T-helper 1 cell (primary cell): ENCODE measurements around the gene HPN.
A peak's percentile ranks its signal among the peaks of the same experiment; 100 is the strongest.
"Not testable (repeated sequence)": the region's sequence is repeated elsewhere in the genome, so short reads cannot be mapped to it uniquely, and the experiment has no call there.

Experiments
- DNase-seq, 5 donors: peaks; one replicate each; pipeline ENCODE4 v3.0.0-alpha.2; 2012 to 2020

Gene HPN

GRCh38 chr19:35088131-35088913 lies 46.8 kb downstream of the HPN start:
- DNase-seq: no peak

GRCh38 chr19:35089554-35089953 lies 48.0 kb downstream of the HPN start:
- DNase-seq: no peak

- no peak for DNase-seq
These were observed 48.6 kb downstream of the HPN start for GRCh38 chr19:35090160-35090505.

- DNase-seq: peak in 2 of 5 donors; percentile 18 to 37
These were observed 49.1 kb downstream of the HPN start for GRCh38 chr19:35090506-35091214.

- no peak for DNase-seq
These were observed 51.9 kb downstream of the HPN start for GRCh38 chr19:35093430-35093829.

- no peak for DNase-seq
These were observed 52.6 kb downstream of the HPN start for GRCh38 chr19:35093941-35094647.

GRCh38 chr19:35094656-35095055 lies 53.1 kb downstream of the HPN start:
- DNase-seq: no peak

- DNase-seq: no peak
These were observed 54.3 kb downstream of the HPN start for GRCh38 chr19:35095667-35096368.

GRCh38 chr19:35098413-35099049 lies 57.0 kb downstream of the HPN start:
- no peak for DNase-seq

GRCh38 chr19:35099155-35099896 lies 57.8 kb downstream of the HPN start:
- no peak for DNase-seq

GRCh38 chr19:35099897-35100275 lies 58.4 kb downstream of the HPN start:
- DNase-seq: no peak

- no peak for DNase-seq
These were observed 59.3 kb downstream of the HPN start for GRCh38 chr19:35100588-35101533.

- not testable (repeated sequence) for DNase-seq
These were observed 60.4 kb downstream of the HPN start for GRCh38 chr19:35101949-35102348.

GRCh38 chr19:35103614-35104013 lies 62.1 kb downstream of the HPN start:
- DNase-seq: not testable (repeated sequence)

- no peak for DNase-seq
These were observed 62.8 kb downstream of the HPN start for GRCh38 chr19:35104361-35104760.

- no peak for DNase-seq
These were observed 63.5 kb downstream of the HPN start for GRCh38 chr19:35105047-35105410.

GRCh38 chr19:35105411-35106290 lies 64.1 kb downstream of the HPN start:
- no peak for DNase-seq

GRCh38 chr19:35106291-35106583 lies 64.7 kb downstream of the HPN start:
- DNase-seq: no peak

- no peak for DNase-seq
These were observed 65.5 kb downstream of the HPN start for GRCh38 chr19:35106898-35107541.
